ENCODE measurements around the gene PPP2CA.
"Not testable (repeated sequence)": the region's sequence is repeated elsewhere in the genome, so short reads cannot be mapped to it uniquely, and the experiment has no call there.

PPP2CA gene

GRCh38 chr5:134188092-134188491, 37.8 kb downstream of the PPP2CA start:
- DNase-seq: no peak

- peak in 1 of 2 experiments; percentile 69 for DNase-seq
Measured at GRCh38 chr5:134184155-134185135, 41.4 kb downstream of the PPP2CA start.

GRCh38 chr5:134183481-134183880, 42.4 kb downstream of the PPP2CA start:
- DNase-seq: no peak

- no peak for DNase-seq
Measured at GRCh38 chr5:134178096-134178419, 47.8 kb downstream of the PPP2CA start.

GRCh38 chr5:134177369-134178095, 48.3 kb downstream of the PPP2CA start:
- no peak for DNase-seq

GRCh38 chr5:134176511-134177368, 49.1 kb downstream of the PPP2CA start, which contains the start of gene SKP1:
Gene SKP1 (minus strand): TSS chr5:134176950. CDS start chr5:134174022, 2,928 bp downstream.
- peak; percentile 73 to 82 for DNase-seq

- no peak for DNase-seq
Measured at GRCh38 chr5:134175921-134176510, 49.9 kb downstream of the PPP2CA start.

- DNase-seq: peak; percentile 11 to 34
Measured at GRCh38 chr5:134174841-134175839, 50.7 kb downstream of the PPP2CA start.

GRCh38 chr5:134171972-134172371, 53.9 kb downstream of the PPP2CA start:
- no peak for DNase-seq

GRCh38 chr5:134162592-134162991, 63.3 kb downstream of the PPP2CA start:
- DNase-seq: no peak

GRCh38 chr5:134161513-134162395, 64.1 kb downstream of the PPP2CA start:
- no peak for DNase-seq

GRCh38 chr5:134153657-134154056, 72.2 kb downstream of the PPP2CA start:
- no peak for DNase-seq

GRCh38 chr5:134153241-134153640, 72.6 kb downstream of the PPP2CA start:
- no peak for DNase-seq

GRCh38 chr5:134152173-134152832, 73.6 kb downstream of the PPP2CA start:
- DNase-seq: not testable (repeated sequence)

GRCh38 chr5:134151723-134152122, 74.2 kb downstream of the PPP2CA start:
- no peak for DNase-seq

GRCh38 chr5:134149571-134150303, 76.1 kb downstream of the PPP2CA start:
- no peak for DNase-seq

GRCh38 chr5:134148986-134149539, 76.8 kb downstream of the PPP2CA start:
- DNase-seq: no peak

- no peak for DNase-seq
Measured at GRCh38 chr5:134148316-134148715, 77.6 kb downstream of the PPP2CA start.

All from NCI-H446 (cell line).